ENCODE results near the gene MDGA2.

- TF ChIP-seq CTCF (IDR thresholded peaks at IDR 0.05; ENCODE audit: insufficient read depth, low read length, poor library complexity, severe bottlenecking) (no peak), EZH2phosphoT487 (conservative IDR thresholded peaks at IDR 0.05; ENCODE audit: low read length) (no peak)
Measured at GRCh38 chr14:47322751-47323150, 352.7 kb downstream of the MDGA2 start.

Data from SU-DHL-6 (cell line).